K562 (cell line): ENCODE measurements around the gene KRT82. TPM values are rescaled to one million over a fixed set of nuclear protein-coding genes. Genes with fewer than 3 reads are reported as not detected.

Experiments
- ATAC-seq: fragments of 200-7000 bp; cut with Tn5 transposase; 3 replicates; pipeline ENCODE4 v1.9.1; 2020; ENCODE audit warnings: moderate library complexity
- BruUV-seq: library from RNA; stranded (reverse); fragments of 400-500 nt; replicated peaks from 2 replicates; lab custom pipeline; 2021; lab: Mats Ljungman, UMichigan
- CTCF ChIA-PET: fragments of 300-600 bp; formaldehyde crosslinking; extraction: SDS; loops from one replicate; lab custom pipeline; 2021; ENCODE audit warnings: low intra/inter-chr PET ratio; lab: Yijun Ruan, JAX
- POLR2A ChIA-PET: fragments of 300-600, 350-650 bp; sonication (Branson Sonifier 250); formaldehyde crosslinking; extraction: SDS; loops from one replicate; lab custom pipeline; 2021; ENCODE audit warnings: antibody characterized with exemption, inconsistent platforms; lab: Yijun Ruan, JAX
- DNase-seq, 4 experiments: peaks; one replicate each; pipeline versions ENCODE4 v3.0.0 to v3.0.0-alpha.2; 2011 to 2018; ENCODE audit warnings: low spot score in 3 of 4, mixed read lengths in 3 of 4; ENCODE audit errors: extremely low read depth in 1 of 4
- FAIRE-seq: peaks from 2 replicates; lab custom pipeline; 2011; peaks lifted over from hg19 to GRCh38; lab: Jason Lieb, UNC
- H2AFZ ChIP-seq: 2 replicates; pipeline ENCODE4 v1.6.0; 2011; ENCODE audit warnings: low read depth, low read length, control low read depth, inconsistent platforms
- H3K27ac ChIP-seq: fragments of 200-600 bp; 3 replicates; pipeline ENCODE4 v1.8.0; 2011; ENCODE audit warnings: low read depth, mild to moderate bottlenecking, control low read depth, inconsistent platforms, low read length, moderate library complexity, mixed read lengths; ENCODE audit errors: extremely low read depth
- H3K27me3 ChIP-seq, 2 experiments: fragments of 300-600 bp in 1 of 2; 2 replicates in 1 of 2; 3 replicates in 1 of 2; pipeline versions ENCODE4 v1.6.0 to v1.8.0; 2011; ENCODE audit warnings: inconsistent platforms in 2 of 2, low read length in 2 of 2, mild to moderate bottlenecking in 1 of 2, mixed read lengths in 1 of 2, moderate library complexity in 1 of 2; ENCODE audit not compliant: control insufficient read depth in 2 of 2, insufficient read depth in 2 of 2
- H3K36me3 ChIP-seq: fragments of 300-600 bp; 3 replicates; pipeline ENCODE4 v1.8.0; 2011; ENCODE audit warnings: mild to moderate bottlenecking, low read length, inconsistent platforms; ENCODE audit not compliant: control insufficient read depth, insufficient read depth
- H3K4me1 ChIP-seq, 2 experiments: fragments of 200-600 bp in 1 of 2; replicated peaks in 1 of 2; 2 replicates in 1 of 2; 3 replicates in 1 of 2; pipeline versions ENCODE4 v1.5.1 to v1.8.0; 2011; ENCODE audit warnings: inconsistent platforms in 2 of 2, low read length in 2 of 2, mild to moderate bottlenecking in 1 of 2, mixed read lengths in 1 of 2, moderate library complexity in 1 of 2; ENCODE audit not compliant: control insufficient read depth in 2 of 2, insufficient read depth in 2 of 2
- H3K4me2 ChIP-seq: 2 replicates; pipeline ENCODE4 v1.6.1; 2011; ENCODE audit warnings: low read length, control low read depth, inconsistent platforms, mixed read lengths; ENCODE audit not compliant: insufficient read depth
- H3K4me3 ChIP-seq: fragments of 200-600 bp; sonication (generic), shearing (Covaris generic); 2 replicates; pipeline ENCODE4 v1.5.1; 2016; ENCODE audit warnings: control low read depth, inconsistent platforms
- H3K79me2 ChIP-seq: fragments of 200-600 bp; 3 replicates; pipeline ENCODE4 v1.8.0; 2011; ENCODE audit warnings: low read length, inconsistent platforms; ENCODE audit not compliant: control insufficient read depth, insufficient read depth
- H3K9ac ChIP-seq, 2 experiments: 2 replicates each; pipeline versions ENCODE4 v1.6.0 to v1.6.1; 2011; ENCODE audit warnings: low read depth in 2 of 2, low read length in 2 of 2, control low read depth in 1 of 2, inconsistent platforms in 1 of 2, mild to moderate bottlenecking in 1 of 2, mixed read lengths in 1 of 2; ENCODE audit not compliant: insufficient read depth in 1 of 2
- H3K9me1 ChIP-seq: one replicate; pipeline ENCODE4 v1.6.0; 2011; ENCODE audit warnings: inconsistent platforms, mild to moderate bottlenecking, low read length, moderate library complexity; ENCODE audit not compliant: control insufficient read depth, insufficient read depth
- H3K9me3 ChIP-seq: replicated peaks from 2 replicates; pipeline ENCODE4 v1.5.1; 2011; ENCODE audit warnings: low read depth, low read length, inconsistent platforms; ENCODE audit not compliant: control insufficient read depth, insufficient read depth
- H4K20me1 ChIP-seq: replicated peaks from 2 replicates; pipeline ENCODE4 v1.6.1; 2011; ENCODE audit warnings: low read length, inconsistent platforms, mixed read lengths; ENCODE audit not compliant: control insufficient read depth, insufficient read depth
- BCLAF1 ChIP-seq, 2 experiments: fragments of 450-650 bp in 1 of 2; IDR thresholded peaks; 2 replicates each; pipeline ENCODE4 v1.6.1; 2011 to 2017; ENCODE audit warnings: low read depth in 2 of 2, antibody characterized with exemption in 1 of 2, borderline replicate concordance in 1 of 2, low read length in 1 of 2, mild to moderate bottlenecking in 1 of 2, mixed read lengths in 1 of 2; ENCODE audit not compliant: control insufficient read depth in 1 of 2
- CHD2 ChIP-seq: IDR thresholded peaks from 2 replicates; pipeline ENCODE4 v1.6.1; 2011; ENCODE audit warnings: low read depth, low read length
- MAFG ChIP-seq: fragments of 450-650 bp; conservative IDR thresholded peaks from 2 replicates; pipeline ENCODE4 v1.6.1; 2016; ENCODE audit warnings: missing genetic modification characterization, missing compliant biosample characterization
- NR1H2 ChIP-seq: sonication (generic); formaldehyde crosslinking; IDR thresholded peaks from 2 replicates; pipeline ENCODE4 v1.4.0; 2020; ENCODE audit warnings: mild to moderate bottlenecking, missing genetic modification reagents
- PYGO2 ChIP-seq: fragments of 450-650 bp; IDR thresholded peaks from 2 replicates; pipeline ENCODE4 v1.6.1; 2016; ENCODE audit warnings: mild to moderate bottlenecking, missing genetic modification characterization, moderate library complexity, missing compliant biosample characterization
- ZNF175 ChIP-seq: fragments of 200-800 bp; sonication (Bioruptor generic); IDR thresholded peaks from 2 replicates; pipeline ENCODE4 v1.6.1; 2016; ENCODE audit warnings: low read depth, mild to moderate bottlenecking, missing genetic modification characterization, missing compliant biosample characterization
- ZNF639 ChIP-seq, 2 experiments: fragments of 200-800 bp in 1 of 2; sonication (Bioruptor generic) in 1 of 2; sonication (generic) in 1 of 2; formaldehyde crosslinking in 1 of 2; IDR thresholded peaks in 1 of 2; conservative IDR thresholded peaks in 1 of 2; 2 replicates each; pipeline versions ENCODE4 v1.5.0 to v1.6.1; 2016 to 2020; ENCODE audit warnings: missing compliant biosample characterization in 1 of 2, missing genetic modification characterization in 1 of 2, missing genetic modification reagents in 1 of 2
- WGBS: fragments of 100-300 bp; shearing (Covaris generic); methylation state at CpG from one replicate; pipeline ENCODE4 v1.1.6; 2016; ENCODE audit warnings: low coverage, mixed read lengths; ENCODE audit not compliant: insufficient coverage; ENCODE audit errors: missing lambda C conversion rate; 5-methylcytosine and 5-hydroxymethylcytosine counted together
- in situ Hi-C: fragments of 300-500 bp; cut with MboI; formaldehyde crosslinking; loops from 4 replicates; pipeline ENCODE4 v1.15.0; 2018; ENCODE audit warnings: inconsistent platforms, mixed read lengths
- intact Hi-C: fragments of 100-400 bp; cut with micrococcal nuclease; formaldehyde crosslinking; loops from 2 replicates; pipeline ENCODE4 v1.14.2; 2022
- polyA plus RNA-seq, 8 experiments: library from polyadenylated mRNA; depleted of rRNA in 4 of 8; stranded (reverse) in 5 of 8; unstranded in 3 of 8; fragments of >200 nt; fragmentation: Nextera tagmentation in 2 of 8; fragmentation: Illumina TruSeq in 1 of 8; extraction: Ambion mirVana in 2 of 8; extraction: Trizol in 1 of 8; gene quantifications; 2 replicates each; pipeline versions ENCODE4 v1.2.1 to v1.2.3, GENCODE V29; 2011 to 2014; ENCODE audit warnings: inconsistent platforms in 1 of 8, missing spikeins in 1 of 8
- total RNA-seq, 7 experiments: library from RNA; depleted of rRNA in 6 of 7; stranded (reverse); fragments of >200 nt in 6 of 7; fragmentation: Illumina TruSeq in 2 of 7; extraction: Trizol in 2 of 7; gene quantifications; 2 replicates each; pipeline versions ENCODE4 v1.2.1 to v1.2.3, GENCODE V29; 2011 to 2021; ENCODE audit warnings: low replicate concordance in 1 of 7

Gene KRT82
- total and polyA plus RNA-seq, 9 of the 15 experiments (the other 6 are each of a cell fraction or from before 2014, with no cell fraction given), result not detected

DNA sequence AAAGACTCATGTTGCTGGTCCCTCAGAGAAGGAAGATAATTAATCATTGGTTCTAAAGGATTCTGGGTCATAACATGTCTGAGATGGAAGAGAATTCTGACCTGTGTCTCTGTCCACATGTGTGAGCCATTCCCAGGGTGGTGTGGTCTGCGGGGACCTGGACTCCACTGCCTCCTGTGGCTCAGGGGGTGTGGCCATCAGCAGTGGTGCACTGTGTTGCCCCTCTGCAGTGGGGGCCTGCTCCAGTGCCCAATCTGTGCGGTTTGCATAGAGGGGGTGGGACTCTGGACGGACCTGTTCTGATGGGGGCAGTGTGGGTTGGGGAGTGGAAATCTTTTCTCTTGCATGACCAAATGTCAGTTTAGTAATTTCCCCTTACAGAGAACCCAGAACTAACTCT, 52.4 kb downstream of the KRT82 start (continued):
- no peak for TF ChIP-seq PYGO2 (tag)
- TF ChIP-seq NR1H2, result no peak

DNA sequence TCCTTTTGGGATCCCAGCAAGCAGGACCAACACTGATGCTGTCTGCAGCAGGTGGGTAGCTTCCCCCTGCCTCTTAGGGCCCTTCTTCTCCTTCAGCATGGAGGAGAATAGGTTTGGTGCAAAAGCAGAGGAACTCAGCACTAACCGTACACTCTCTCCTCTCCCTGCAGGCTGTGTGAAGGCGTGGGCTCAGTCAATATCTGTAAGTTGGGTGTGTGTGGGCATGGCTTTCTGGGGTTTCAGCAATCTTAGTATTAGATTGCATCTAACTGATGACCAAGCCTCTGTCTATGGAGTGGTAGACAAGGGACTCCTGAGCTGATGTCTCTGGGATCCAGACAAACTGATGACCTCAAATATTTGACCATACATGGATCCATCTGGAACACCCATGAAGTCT, 53.2 kb downstream of the KRT82 start:
- no peak overlapping the region for H3K27ac ChIP-seq
- H3K9me3 ChIP-seq, result no peaks in the 10 kb centered on the region
- peaks cover 6 to 53% of the 10 kb centered on the region in 2 experiments; a peak in 4 of 5 replicates for H3K27me3 ChIP-seq
- H3K4me3 ChIP-seq, result no peak overlapping the region
- WGBS, result 0% methylated on average over 2 of the region's 2 CpGs
- H3K36me3 ChIP-seq, result no peaks in the 10 kb centered on the region
- H2AFZ ChIP-seq, result no peak overlapping the region
- H3K4me2 ChIP-seq, result no peak overlapping the region
- no peak overlapping the region for H3K9ac ChIP-seq
- ATAC-seq, result no peak
- no peak for FAIRE-seq
- no peaks in the 10 kb centered on the region for H3K79me2 ChIP-seq
- BruUV-seq, result no TSS peak
- in situ Hi-C loops (no loop called here), intact Hi-C loops (no loop called here)
- peaks cover 3% of the 10 kb centered on the region for H3K9me1 ChIP-seq
- POLR2A ChIA-PET, result interaction anchor here (0.6 to 1.2 kb wide), 2 partner anchors 11 to 165 kb away, joined by 3 read pairs; no protein-coding TSS in a partner anchor
- CTCF ChIA-PET, result no interaction called here
- no peak for DNase-seq
- H4K20me1 ChIP-seq, result 0 out of 2 replicates have a peak, but pooled peaks cover 3% of the 10 kb centered on the region
- H3K4me1 ChIP-seq, result no peaks in the 10 kb centered on the region
- TF ChIP-seq ZNF175 (CRISPR knock-in tag) (no peak), CHD2 (no peak), MAFG (tag) (no peak), ZNF639 (CRISPR knock-in tag; conservative IDR thresholded peaks at IDR 0.05 in 1 of 2, IDR thresholded peaks at IDR 0.05 in 1 of 2) (no peak), BCLAF1 (IDR thresholded peaks at IDR 0.05; ENCODE audit: borderline replicate concordance in 1 of 2, control insufficient read depth in 1 of 2, low read depth in 2 of 2, low read length in 1 of 2) (no peak)
